ENCODE results near the gene ARID3A. TPM values are rescaled to one million over a fixed set of nuclear protein-coding genes. Genes with fewer than 3 reads are reported as not detected.

ARID3A gene
- total RNA-seq, 4 donors from 2014 or later, result 1.8 to 9.4 (median 5.6) TPM

- intact Hi-C loops (cut with DNase I; ENCODE audit: low total_unique reads), result no loop called here
- no peak for DNase-seq (ENCODE audit: low spot score in 2 of 2)
- no peak overlapping the region for H3K4me3 ChIP-seq (ENCODE audit: low read depth, poor library complexity, severe bottlenecking)
- 64 to 76% methylated on average over 11 to 12 of the region's 12 CpGs for WGBS, 2 donors
- TF ChIP-seq POLR2A (IDR thresholded peaks at IDR 0.05), result no peak
- TF ChIP-seq CTCF (IDR thresholded peaks at IDR 0.05), result no peak
Observed at GRCh38 chr19:960020-960419, 34.2 kb downstream of the ARID3A start.

- 79 to 90% methylated on average over 7 to 8 of the region's 8 CpGs for WGBS, 2 donors
- no peak for DNase-seq (ENCODE audit: low spot score in 2 of 2)
- TF ChIP-seq CTCF (IDR thresholded peaks at IDR 0.05) (no peak), POLR2A (IDR thresholded peaks at IDR 0.05) (no peak)
- H3K4me3 ChIP-seq (ENCODE audit: low read depth, poor library complexity, severe bottlenecking), result no peak overlapping the region
- intact Hi-C loops (cut with DNase I; ENCODE audit: low total_unique reads), result no loop called here
Observed at GRCh38 chr19:960601-960938, 34.7 kb downstream of the ARID3A start.

GRCh38 chr19:961866-962620, 36.2 kb downstream of the ARID3A start:
- WGBS, 2 donors, result 69 to 73% methylated on average over 14 of the region's 14 CpGs
- intact Hi-C loops (cut with DNase I; ENCODE audit: low total_unique reads), result no loop called here
- TF ChIP-seq POLR2A (IDR thresholded peaks at IDR 0.05), result no peak
- TF ChIP-seq CTCF (IDR thresholded peaks at IDR 0.05), result no peak
- no peak for DNase-seq (ENCODE audit: low spot score in 2 of 2)
- H3K4me3 ChIP-seq (ENCODE audit: low read depth, poor library complexity, severe bottlenecking), result no peak overlapping the region

- H3K4me3 ChIP-seq (ENCODE audit: low read depth, poor library complexity, severe bottlenecking), result no peak overlapping the region
- 88 to 90% methylated on average over 23 to 31 of the region's 31 CpGs for WGBS, 2 donors
- intact Hi-C loops (cut with DNase I; ENCODE audit: low total_unique reads), result no loop called here
- TF ChIP-seq CTCF (IDR thresholded peaks at IDR 0.05) (no peak), POLR2A (IDR thresholded peaks at IDR 0.05) (no peak)
- DNase-seq (ENCODE audit: low spot score in 2 of 2), result no peak
Observed at GRCh38 chr19:962683-963400, 37.0 kb downstream of the ARID3A start.

- no peak overlapping the region for H3K4me3 ChIP-seq (ENCODE audit: low read depth, poor library complexity, severe bottlenecking)
- TF ChIP-seq POLR2A (IDR thresholded peaks at IDR 0.05), result no peak
- TF ChIP-seq CTCF (IDR thresholded peaks at IDR 0.05), result no peak
Observed at GRCh38 chr19:963486-963951, 37.7 kb downstream of the ARID3A start.

More at GRCh38 chr19:963486-963951, 37.7 kb downstream of the ARID3A start:
- WGBS, 2 donors, result 86 to 88% methylated on average over 11 of the region's 11 CpGs
- intact Hi-C loops (cut with DNase I; ENCODE audit: low total_unique reads), result no loop called here
- no peak for DNase-seq (ENCODE audit: low spot score in 2 of 2)
